K562 (cell line): ENCODE results near the gene COA4. TPM values are rescaled to one million over a fixed set of nuclear protein-coding genes. Genes with fewer than 3 reads are reported as not detected.

Source experiments
- ATAC-seq: fragments of 200-7000 bp; cut with Tn5 transposase; 3 replicates; pipeline ENCODE4 v1.9.1; 2020; ENCODE audit warnings: moderate library complexity
- BruUV-seq: library from RNA; stranded (reverse); fragments of 400-500 nt; replicated peaks from 2 replicates; lab custom pipeline; 2021; lab: Mats Ljungman, UMichigan
- CTCF ChIA-PET: fragments of 300-600 bp; formaldehyde crosslinking; extraction: SDS; loops from one replicate; lab custom pipeline; 2021; ENCODE audit warnings: low intra/inter-chr PET ratio; lab: Yijun Ruan, JAX
- POLR2A ChIA-PET: fragments of 300-600, 350-650 bp; sonication (Branson Sonifier 250); formaldehyde crosslinking; extraction: SDS; loops from one replicate; lab custom pipeline; 2021; ENCODE audit warnings: antibody characterized with exemption, inconsistent platforms; lab: Yijun Ruan, JAX
- DNase-seq, 4 experiments: peaks; one replicate each; pipeline versions ENCODE4 v3.0.0 to v3.0.0-alpha.2; 2011 to 2018; ENCODE audit warnings: low spot score in 3 of 4, mixed read lengths in 3 of 4; ENCODE audit errors: extremely low read depth in 1 of 4
- FAIRE-seq: peaks from 2 replicates; lab custom pipeline; 2011; peaks lifted over from hg19 to GRCh38; lab: Jason Lieb, UNC
- H2AFZ ChIP-seq: 2 replicates; pipeline ENCODE4 v1.6.0; 2011; ENCODE audit warnings: low read depth, low read length, control low read depth, inconsistent platforms
- H3K27ac ChIP-seq: fragments of 200-600 bp; 3 replicates; pipeline ENCODE4 v1.8.0; 2011; ENCODE audit warnings: low read depth, mild to moderate bottlenecking, control low read depth, inconsistent platforms, low read length, moderate library complexity, mixed read lengths; ENCODE audit errors: extremely low read depth
- H3K27me3 ChIP-seq, 2 experiments: fragments of 300-600 bp in 1 of 2; 2 replicates in 1 of 2; 3 replicates in 1 of 2; pipeline versions ENCODE4 v1.6.0 to v1.8.0; 2011; ENCODE audit warnings: inconsistent platforms in 2 of 2, low read length in 2 of 2, mild to moderate bottlenecking in 1 of 2, mixed read lengths in 1 of 2, moderate library complexity in 1 of 2; ENCODE audit not compliant: control insufficient read depth in 2 of 2, insufficient read depth in 2 of 2
- H3K36me3 ChIP-seq: fragments of 300-600 bp; 3 replicates; pipeline ENCODE4 v1.8.0; 2011; ENCODE audit warnings: mild to moderate bottlenecking, low read length, inconsistent platforms; ENCODE audit not compliant: control insufficient read depth, insufficient read depth
- H3K4me1 ChIP-seq, 2 experiments: fragments of 200-600 bp in 1 of 2; replicated peaks in 1 of 2; 2 replicates in 1 of 2; 3 replicates in 1 of 2; pipeline versions ENCODE4 v1.5.1 to v1.8.0; 2011; ENCODE audit warnings: inconsistent platforms in 2 of 2, low read length in 2 of 2, mild to moderate bottlenecking in 1 of 2, mixed read lengths in 1 of 2, moderate library complexity in 1 of 2; ENCODE audit not compliant: control insufficient read depth in 2 of 2, insufficient read depth in 2 of 2
- H3K4me2 ChIP-seq: 2 replicates; pipeline ENCODE4 v1.6.1; 2011; ENCODE audit warnings: low read length, control low read depth, inconsistent platforms, mixed read lengths; ENCODE audit not compliant: insufficient read depth
- H3K4me3 ChIP-seq: fragments of 200-600 bp; sonication (generic), shearing (Covaris generic); 2 replicates; pipeline ENCODE4 v1.5.1; 2016; ENCODE audit warnings: control low read depth, inconsistent platforms
- H3K79me2 ChIP-seq: fragments of 200-600 bp; 3 replicates; pipeline ENCODE4 v1.8.0; 2011; ENCODE audit warnings: low read length, inconsistent platforms; ENCODE audit not compliant: control insufficient read depth, insufficient read depth
- H3K9ac ChIP-seq, 2 experiments: 2 replicates each; pipeline versions ENCODE4 v1.6.0 to v1.6.1; 2011; ENCODE audit warnings: low read depth in 2 of 2, low read length in 2 of 2, control low read depth in 1 of 2, inconsistent platforms in 1 of 2, mild to moderate bottlenecking in 1 of 2, mixed read lengths in 1 of 2; ENCODE audit not compliant: insufficient read depth in 1 of 2
- H3K9me1 ChIP-seq: one replicate; pipeline ENCODE4 v1.6.0; 2011; ENCODE audit warnings: inconsistent platforms, mild to moderate bottlenecking, low read length, moderate library complexity; ENCODE audit not compliant: control insufficient read depth, insufficient read depth
- H3K9me3 ChIP-seq: replicated peaks from 2 replicates; pipeline ENCODE4 v1.5.1; 2011; ENCODE audit warnings: low read depth, low read length, inconsistent platforms; ENCODE audit not compliant: control insufficient read depth, insufficient read depth
- H4K20me1 ChIP-seq: replicated peaks from 2 replicates; pipeline ENCODE4 v1.6.1; 2011; ENCODE audit warnings: low read length, inconsistent platforms, mixed read lengths; ENCODE audit not compliant: control insufficient read depth, insufficient read depth
- CBFA2T3 ChIP-seq: fragments of 450-650 bp; IDR thresholded peaks from 2 replicates; pipeline ENCODE4 v1.6.1; 2017
- CHD1 ChIP-seq: fragments of 200-600 bp; sonication (generic); IDR thresholded peaks from one replicate; pipeline ENCODE4 v1.6.1; 2012; ENCODE audit warnings: mild to moderate bottlenecking, moderate library complexity, low read length, inconsistent platforms
- CHD4 ChIP-seq: fragments of 200-600 bp; sonication (generic); IDR thresholded peaks from 3 replicates; pipeline ENCODE4 v1.6.1; 2012; ENCODE audit warnings: low read depth, mild to moderate bottlenecking, mixed read lengths, low read length, inconsistent platforms; ENCODE audit not compliant: insufficient read depth, insufficient replicate concordance, poor library complexity, severe bottlenecking
- COPS2 ChIP-seq: fragments of 450-650 bp; conservative IDR thresholded peaks from 2 replicates; pipeline ENCODE4 v1.6.1; 2016; ENCODE audit warnings: mild to moderate bottlenecking, moderate library complexity
- DACH1 ChIP-seq: fragments of 450-650 bp; IDR thresholded peaks from 2 replicates; pipeline ENCODE4 v1.6.1; 2018; ENCODE audit not compliant: partially characterized antibody
- DPF2 ChIP-seq: fragments of 450-650 bp; IDR thresholded peaks from 2 replicates; pipeline ENCODE4 v1.6.1; 2016
- E4F1 ChIP-seq: fragments of 250-450 bp; sonication (Bioruptor Pico); IDR thresholded peaks from 2 replicates; pipeline ENCODE4 v1.5.0; 2021; ENCODE audit warnings: mild to moderate bottlenecking, borderline replicate concordance
- ELF1 ChIP-seq: fragments of 200-800 bp; sonication (Bioruptor generic); IDR thresholded peaks from 2 replicates; pipeline ENCODE4 v1.6.1; 2016; ENCODE audit warnings: missing genetic modification characterization, missing compliant biosample characterization
- HNRNPLL ChIP-seq: fragments of 200-400 bp; formaldehyde crosslinking; IDR thresholded peaks from 2 replicates; pipeline ENCODE4 v1.6.1; 2017; ENCODE audit warnings: low read length, low read depth, mild to moderate bottlenecking; ENCODE audit not compliant: poor library complexity, severe bottlenecking
- IRF1 ChIP-seq: sonication (generic); formaldehyde crosslinking; IDR thresholded peaks from 2 replicates; pipeline ENCODE4 v1.8.0; 2022; ENCODE audit warnings: missing genetic modification reagents, mild to moderate bottlenecking, borderline replicate concordance
- NCOA6 ChIP-seq: fragments of 450-650 bp; IDR thresholded peaks from 2 replicates; pipeline ENCODE4 v1.6.1; 2017; ENCODE audit warnings: mild to moderate bottlenecking
- NCOR1 ChIP-seq: fragments of 450-650 bp; IDR thresholded peaks from 2 replicates; pipeline ENCODE4 v1.6.1; 2016; ENCODE audit warnings: mild to moderate bottlenecking, moderate library complexity
- NR2C1 ChIP-seq, 2 experiments: fragments of 450-650 bp; IDR thresholded peaks; 2 replicates each; pipeline ENCODE4 v1.6.1; 2017; ENCODE audit warnings: mild to moderate bottlenecking in 2 of 2, antibody characterized with exemption in 1 of 2, inconsistent platforms in 1 of 2, missing compliant biosample characterization in 1 of 2, missing genetic modification characterization in 1 of 2
- NR2C2 ChIP-seq, 2 experiments: fragments of 200-800 bp in 1 of 2; sonication (Bioruptor generic) in 1 of 2; sonication (generic) in 1 of 2; formaldehyde crosslinking in 1 of 2; IDR thresholded peaks; 2 replicates each; pipeline versions ENCODE4 v1.6.1 to v1.8.0; 2016 to 2022; ENCODE audit warnings: mild to moderate bottlenecking in 1 of 2, missing compliant biosample characterization in 1 of 2, missing genetic modification characterization in 1 of 2, missing genetic modification reagents in 1 of 2
- PHF20 ChIP-seq: fragments of 450-650 bp; IDR thresholded peaks from 2 replicates; pipeline ENCODE4 v1.6.1; 2018; ENCODE audit not compliant: partially characterized antibody
- POLR2AphosphoS5 ChIP-seq: IDR thresholded peaks from 2 replicates; pipeline ENCODE4 v1.6.1; 2011; ENCODE audit warnings: mild to moderate bottlenecking, low read depth, low read length, moderate library complexity; ENCODE audit not compliant: control insufficient read depth, insufficient read depth
- STAT5A ChIP-seq: IDR thresholded peaks from 2 replicates; pipeline ENCODE4 v1.6.1; 2012; ENCODE audit warnings: low read length, inconsistent platforms, borderline replicate concordance
- TEAD4 ChIP-seq, 2 experiments: sonication (generic) in 1 of 2; formaldehyde crosslinking in 1 of 2; IDR thresholded peaks; 2 replicates each; pipeline versions ENCODE4 v1.6.1 to v1.8.0; 2012 to 2022; ENCODE audit warnings: borderline replicate concordance in 1 of 2, inconsistent platforms in 1 of 2, low read length in 1 of 2, mild to moderate bottlenecking in 1 of 2, missing genetic modification reagents in 1 of 2
- ZEB2 ChIP-seq: fragments of 450-650 bp; IDR thresholded peaks from 2 replicates; pipeline ENCODE4 v1.6.1; 2016
- ZNF311 ChIP-seq: fragments of 250-450 bp; sonication (Bioruptor Pico); IDR thresholded peaks from 2 replicates; pipeline ENCODE4 v1.4.0; 2020; ENCODE audit warnings: mild to moderate bottlenecking, moderate library complexity
- ZNF785 ChIP-seq: fragments of 250-450 bp; sonication (Bioruptor Pico); IDR thresholded peaks from 2 replicates; pipeline ENCODE4 v1.4.0; 2020; ENCODE audit warnings: mild to moderate bottlenecking
- WGBS: fragments of 100-300 bp; shearing (Covaris generic); methylation state at CpG from one replicate; pipeline ENCODE4 v1.1.6; 2016; ENCODE audit warnings: low coverage, mixed read lengths; ENCODE audit not compliant: insufficient coverage; ENCODE audit errors: missing lambda C conversion rate; 5-methylcytosine and 5-hydroxymethylcytosine counted together
- in situ Hi-C: fragments of 300-500 bp; cut with MboI; formaldehyde crosslinking; loops from 4 replicates; pipeline ENCODE4 v1.15.0; 2018; ENCODE audit warnings: inconsistent platforms, mixed read lengths
- intact Hi-C: fragments of 100-400 bp; cut with micrococcal nuclease; formaldehyde crosslinking; loops from 2 replicates; pipeline ENCODE4 v1.14.2; 2022
- polyA plus RNA-seq, 8 experiments: library from polyadenylated mRNA; depleted of rRNA in 4 of 8; stranded (reverse) in 5 of 8; unstranded in 3 of 8; fragments of >200 nt; fragmentation: Nextera tagmentation in 2 of 8; fragmentation: Illumina TruSeq in 1 of 8; extraction: Ambion mirVana in 2 of 8; extraction: Trizol in 1 of 8; gene quantifications; 2 replicates each; pipeline versions ENCODE4 v1.2.1 to v1.2.3, GENCODE V29; 2011 to 2014; ENCODE audit warnings: inconsistent platforms in 1 of 8, missing spikeins in 1 of 8
- total RNA-seq, 7 experiments: library from RNA; depleted of rRNA in 6 of 7; stranded (reverse); fragments of >200 nt in 6 of 7; fragmentation: Illumina TruSeq in 2 of 7; extraction: Trizol in 2 of 7; gene quantifications; 2 replicates each; pipeline versions ENCODE4 v1.2.1 to v1.2.3, GENCODE V29; 2011 to 2021; ENCODE audit warnings: low replicate concordance in 1 of 7

COA4 gene
- total and polyA plus RNA-seq, 9 of the 15 experiments (the other 6 are each of a cell fraction or from before 2014, with no cell fraction given): 108 to 255 (median 152) TPM

GRCh38 chr11:73914284-73914683, 37.6 kb upstream of the COA4 start:
- peaks cover 0 to 3% of the 10 kb centered on the region in 2 experiments; a peak in 3 of 5 replicates for H3K4me1 ChIP-seq
- ATAC-seq: peak; percentile 84
- intact Hi-C loops (no loop called here), in situ Hi-C loops (no loop called here)
- no peaks in the 10 kb centered on the region for H3K27me3 ChIP-seq
- POLR2A ChIA-PET: interaction anchor here (0.8 kb wide), 1 partner anchor 14 kb away, joined by 4 read pairs; no protein-coding TSS in a partner anchor
- DNase-seq: peak; percentile 41 to 71 (median 50)
- H3K9me3 ChIP-seq: no peaks in the 10 kb centered on the region
- no TSS peak for BruUV-seq
- no peak overlapping the region for H3K9ac ChIP-seq
- peaks cover 60% of the 10 kb centered on the region for H3K36me3 ChIP-seq
- no peaks in the 10 kb centered on the region for H3K9me1 ChIP-seq
- FAIRE-seq: peak; percentile 89
- 28% methylated on average over 4 of the region's 4 CpGs for WGBS
- no peaks in the 10 kb centered on the region for H3K79me2 ChIP-seq
- no peaks in the 10 kb centered on the region for H4K20me1 ChIP-seq
- no peak overlapping the region for H3K4me2 ChIP-seq
- H2AFZ ChIP-seq: no peak overlapping the region
- no peak overlapping the region for H3K27ac ChIP-seq
- CTCF ChIA-PET: no interaction called here
- no peak overlapping the region for H3K4me3 ChIP-seq
- TF ChIP-seq CHD1: no peak
- no peak for TF ChIP-seq ZNF311 (CRISPR knock-in tag)
- TF ChIP-seq COPS2: no peak
- peak; percentile 75 for TF ChIP-seq NR2C2 (CRISPR knock-in tag; IDR thresholded peaks at IDR 0.05)
- TF ChIP-seq NR2C2 (tag; IDR thresholded peaks at IDR 0.05): peak; percentile 78
- 0 out of 2 replicates have a peak, but pooled peaks have one; percentile 35 for TF ChIP-seq POLR2AphosphoS5
- peak; percentile 45; the same call in 1 of the 2 replicates for TF ChIP-seq TEAD4 (IDR thresholded peaks at IDR 0.05; ENCODE audit: low read length)
- TF ChIP-seq TEAD4 (CRISPR knock-in tag; IDR thresholded peaks at IDR 0.05; ENCODE audit: borderline replicate concordance): no peak
- TF ChIP-seq DPF2: 0 out of 2 replicates have a peak, but pooled peaks have one; percentile 20
- no peak for TF ChIP-seq PHF20
- peak; percentile 78 for TF ChIP-seq CBFA2T3
- no peak for TF ChIP-seq NCOA6
- no peak for TF ChIP-seq E4F1
- TF ChIP-seq CHD4: no peak
- no peak for TF ChIP-seq STAT5A
- peak; percentile 91 for TF ChIP-seq NR2C1 (IDR thresholded peaks at IDR 0.05)
- TF ChIP-seq NR2C1 (tag; IDR thresholded peaks at IDR 0.05): peak; percentile 92
- TF ChIP-seq IRF1 (CRISPR knock-in tag): no peak
- TF ChIP-seq NCOR1: 0 out of 2 replicates have a peak, but pooled peaks have one; percentile 23
- TF ChIP-seq ZNF785 (CRISPR knock-in tag): no peak
- peak; percentile 35 for TF ChIP-seq DACH1
- no peak for TF ChIP-seq ZEB2
- no peak for TF ChIP-seq HNRNPLL
- TF ChIP-seq ELF1 (tag): no peak
